ENCODE results near the gene DDX5. TPM values are rescaled to one million over a fixed set of nuclear protein-coding genes. Genes with fewer than 3 reads are reported as not detected.

DDX5 gene
- total RNA-seq, 4 donors from 2014 or later, result 347 to 847 (median 488) TPM

DNA sequence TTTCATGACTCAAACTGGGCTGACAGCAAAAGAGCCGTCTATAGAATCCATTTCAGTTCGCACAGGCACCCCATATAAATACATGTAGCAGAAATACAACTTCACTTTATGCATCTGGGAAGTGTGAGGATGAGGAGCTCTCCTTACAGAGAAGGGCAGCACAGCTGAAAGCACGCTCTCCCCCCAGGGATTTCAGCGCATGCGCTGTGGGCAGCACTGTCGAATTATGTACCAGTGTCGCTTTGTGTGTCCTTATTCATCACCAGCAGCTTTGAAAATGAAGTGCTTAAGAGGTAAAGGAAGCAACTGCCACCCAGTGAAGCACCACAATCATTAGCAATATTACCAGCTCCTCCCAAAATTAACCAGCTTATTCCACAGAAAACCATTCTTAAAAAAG is 40.6 kb upstream of the DDX5 start:
- intact Hi-C loops (cut with DNase I), result no loop called here
- Histone ChIP-seq H3K27ac (no peak overlapping the region), H3K36me3 (peaks cover 0 to 92% (median 14%) of the 10 kb centered on the region in 3 donors), H3K27me3 (no peaks in the 10 kb centered on the region), H3K4me1 (no peaks in the 10 kb centered on the region), H3K9me3 (no peaks in the 10 kb centered on the region), H3K4me3 (no peak overlapping the region)
- DNase-seq, result no peak
- no peak for TF ChIP-seq POLR2A (IDR thresholded peaks at IDR 0.05)
- TF ChIP-seq, protein P1, sequence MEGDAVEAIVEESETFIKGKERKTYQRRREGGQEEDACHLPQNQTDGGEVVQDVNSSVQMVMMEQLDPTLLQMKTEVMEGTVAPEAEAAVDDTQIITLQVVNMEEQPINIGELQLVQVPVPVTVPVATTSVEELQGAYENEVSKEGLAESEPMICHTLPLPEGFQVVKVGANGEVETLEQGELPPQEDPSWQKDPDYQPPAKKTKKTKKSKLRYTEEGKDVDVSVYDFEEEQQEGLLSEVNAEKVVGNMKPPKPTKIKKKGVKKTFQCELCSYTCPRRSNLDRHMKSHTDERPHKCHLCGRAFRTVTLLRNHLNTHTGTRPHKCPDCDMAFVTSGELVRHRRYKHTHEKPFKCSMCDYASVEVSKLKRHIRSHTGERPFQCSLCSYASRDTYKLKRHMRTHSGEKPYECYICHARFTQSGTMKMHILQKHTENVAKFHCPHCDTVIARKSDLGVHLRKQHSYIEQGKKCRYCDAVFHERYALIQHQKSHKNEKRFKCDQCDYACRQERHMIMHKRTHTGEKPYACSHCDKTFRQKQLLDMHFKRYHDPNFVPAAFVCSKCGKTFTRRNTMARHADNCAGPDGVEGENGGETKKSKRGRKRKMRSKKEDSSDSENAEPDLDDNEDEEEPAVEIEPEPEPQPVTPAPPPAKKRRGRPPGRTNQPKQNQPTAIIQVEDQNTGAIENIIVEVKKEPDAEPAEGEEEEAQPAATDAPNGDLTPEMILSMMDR (IDR thresholded peaks at IDR 0.05), result no peak
- WGBS, 2 donors, result 88 to 92% methylated on average over 7 of the region's 7 CpGs

DNA sequence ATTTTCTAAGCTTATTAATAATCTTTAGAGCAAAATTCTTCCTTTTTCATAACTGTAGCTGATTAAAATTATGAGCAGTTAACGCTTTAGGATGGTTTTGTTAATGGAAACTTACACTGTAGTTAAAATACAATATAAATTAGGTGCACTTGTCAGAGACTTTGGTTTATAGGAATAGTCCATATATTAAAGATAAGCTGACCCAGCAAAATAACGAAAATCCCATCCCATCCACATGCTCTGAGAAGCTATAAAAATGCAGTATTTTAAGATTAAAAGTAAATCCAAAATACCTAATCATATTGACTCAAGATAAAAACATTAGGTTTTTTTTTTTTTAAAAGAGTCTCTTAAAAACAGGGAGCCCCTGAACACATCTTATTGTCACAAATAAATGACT is 38.7 kb upstream of the DDX5 start:
- intact Hi-C loops (cut with DNase I), result no loop called here
- DNase-seq, result no peak
- Histone ChIP-seq H3K4me3 (no peak overlapping the region), H3K4me1 (no peaks in the 10 kb centered on the region), H3K27me3 (no peaks in the 10 kb centered on the region), H3K9me3 (no peaks in the 10 kb centered on the region), H3K36me3 (peaks cover 0 to 90% (median 14%) of the 10 kb centered on the region in 3 donors), H3K27ac (no peak overlapping the region)
- TF ChIP-seq, protein P1 (IDR thresholded peaks at IDR 0.05), result no peak
- no peak for TF ChIP-seq POLR2A (IDR thresholded peaks at IDR 0.05)
- WGBS, 2 donors, result 91 to 95% methylated on average over 2 of the region's 2 CpGs

DNA sequence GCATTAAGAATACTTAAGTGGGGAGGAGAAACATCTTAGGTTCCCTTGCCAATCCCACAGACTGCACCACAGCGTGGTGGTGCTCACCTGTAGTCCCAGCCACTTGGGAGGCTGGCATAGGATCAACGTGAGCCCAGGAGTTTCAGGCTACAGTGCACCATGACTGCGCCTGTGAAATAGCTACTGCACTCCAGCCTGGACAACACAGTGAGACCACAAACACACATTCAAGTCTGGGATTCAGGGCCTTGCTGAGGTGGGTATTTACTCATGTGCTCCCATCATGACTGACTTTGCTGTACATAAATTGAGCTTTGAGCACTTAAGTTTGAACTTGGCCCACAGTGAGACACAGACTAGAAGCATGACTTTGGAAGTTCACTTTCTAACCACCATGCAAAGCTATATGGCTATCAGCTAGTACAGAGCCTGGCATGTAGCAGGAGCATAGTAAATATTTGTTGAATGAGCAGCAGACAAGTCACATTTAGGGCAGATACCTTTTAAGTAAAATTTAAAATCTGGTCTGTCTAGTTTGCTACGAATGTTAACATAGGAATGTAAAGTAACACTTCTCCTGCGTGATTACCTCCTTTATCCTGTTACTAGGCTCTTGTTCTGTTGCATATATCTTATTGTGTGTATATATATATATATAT is 34.2 kb upstream of the DDX5 start:
- WGBS, 2 donors, result 80 to 88% methylated on average over 3 to 4 of the region's 5 CpGs

DNA sequence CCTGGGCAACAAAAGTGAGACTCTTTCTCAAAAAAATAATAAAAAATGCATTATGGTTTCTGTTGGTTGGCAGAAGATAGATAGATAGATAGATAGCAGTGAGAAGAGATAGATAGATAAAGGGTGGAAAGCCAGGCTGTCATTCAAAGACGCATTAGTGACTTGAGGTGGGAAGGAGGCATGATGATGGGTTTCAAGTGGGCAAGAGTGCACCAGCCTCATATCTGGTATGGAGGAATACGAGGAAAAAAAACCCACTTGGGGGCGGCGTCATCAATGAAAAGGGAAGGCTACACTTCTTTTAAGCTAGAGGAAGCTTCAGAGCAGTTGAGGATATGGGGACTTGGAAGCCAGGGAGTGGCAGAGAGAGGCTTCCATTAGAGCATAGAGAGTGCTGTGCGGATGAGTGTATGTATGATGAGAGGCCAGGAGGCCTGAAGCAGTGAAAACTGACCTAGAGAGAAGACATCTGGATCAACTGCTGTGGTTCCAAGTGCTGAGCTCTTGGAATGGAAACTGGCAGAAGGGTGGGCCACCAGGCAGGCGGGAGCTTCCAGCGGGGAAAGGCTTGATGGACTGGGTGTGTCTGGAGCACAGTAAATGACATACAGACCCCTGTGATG is 32.5 kb upstream of the DDX5 start:
- DNase-seq, result no peak
- no peak overlapping the region for H3K4me3 ChIP-seq
- TF ChIP-seq POLR2A (IDR thresholded peaks at IDR 0.05), result no peak
- TF ChIP-seq, protein P1 (IDR thresholded peaks at IDR 0.05), result no peak
- 83 to 87% methylated on average over 7 of the region's 7 CpGs for WGBS, 2 donors
- H3K4me1 ChIP-seq, result no peaks in the 10 kb centered on the region
- H3K36me3 ChIP-seq, result peaks cover 0 to 94% (median 21%) of the 10 kb centered on the region in 3 donors
- H3K27me3 ChIP-seq, result no peaks in the 10 kb centered on the region
- H3K27ac ChIP-seq, result no peak overlapping the region
- no peaks in the 10 kb centered on the region for H3K9me3 ChIP-seq
- intact Hi-C loops (cut with DNase I), result no loop called here

More for the DNA sequence above, 34.2 kb upstream of the DDX5 start:
- intact Hi-C loops (cut with DNase I), result no loop called here
- Histone ChIP-seq H3K36me3 (peaks cover 0 to 94% (median 18%) of the 10 kb centered on the region in 3 donors), H3K27ac (no peak overlapping the region), H3K4me1 (no peaks in the 10 kb centered on the region), H3K9me3 (no peaks in the 10 kb centered on the region), H3K27me3 (no peaks in the 10 kb centered on the region), H3K4me3 (no peak overlapping the region)
- TF ChIP-seq, protein P1 (IDR thresholded peaks at IDR 0.05), result no peak
- TF ChIP-seq POLR2A (IDR thresholded peaks at IDR 0.05), result no peak
- DNase-seq, result no peak

DNA sequence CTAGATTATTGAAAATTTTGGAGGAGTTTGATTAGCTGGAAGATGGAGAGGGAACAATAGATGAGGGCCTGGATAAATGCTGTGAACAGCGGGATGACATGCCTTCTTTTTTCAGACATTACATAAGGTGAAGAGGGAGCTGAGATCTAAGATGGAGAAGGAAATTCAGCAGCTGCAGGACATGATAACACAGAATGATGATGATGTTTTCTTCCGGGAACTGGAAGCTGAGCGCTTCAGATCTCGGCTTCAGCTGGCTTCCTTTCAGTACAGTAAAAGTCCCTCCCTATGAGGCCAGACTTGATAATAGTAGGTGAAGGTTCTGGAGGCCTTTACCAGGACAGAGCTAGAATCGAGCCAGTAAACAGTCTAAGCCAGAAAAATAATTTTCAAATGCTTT is 31.4 kb upstream of the DDX5 start:
- TF ChIP-seq, protein P1 (IDR thresholded peaks at IDR 0.05), result no peak
- TF ChIP-seq POLR2A (IDR thresholded peaks at IDR 0.05), result no peak
- no peak for DNase-seq
- Histone ChIP-seq H3K4me1 (no peaks in the 10 kb centered on the region), H3K27ac (no peak overlapping the region), H3K4me3 (no peak overlapping the region), H3K9me3 (no peaks in the 10 kb centered on the region), H3K27me3 (no peaks in the 10 kb centered on the region), H3K36me3 (peaks cover 0 to 96% (median 31%) of the 10 kb centered on the region in 3 donors)
- WGBS, 2 donors, result 73 to 87% methylated on average over 5 of the region's 5 CpGs
- intact Hi-C loops (cut with DNase I), result no loop called here

Data from esophagus squamous epithelium (tissue), 5 donors.